HG02588 (cell line): ENCODE data around the gene IPO9.
"Not testable (repeated sequence)": the region's sequence is repeated elsewhere in the genome, so short reads cannot be mapped to it uniquely, and the experiment has no call there.

Source experiments
- ATAC-seq: cut with Tn5 transposase; IDR thresholded peaks from one replicate; pipeline ENCODE4 v1.9.1; 2021; ENCODE audit warnings: mild to moderate bottlenecking, moderate library complexity; ENCODE audit not compliant: unreplicated experiment

IPO9 gene

DNA sequence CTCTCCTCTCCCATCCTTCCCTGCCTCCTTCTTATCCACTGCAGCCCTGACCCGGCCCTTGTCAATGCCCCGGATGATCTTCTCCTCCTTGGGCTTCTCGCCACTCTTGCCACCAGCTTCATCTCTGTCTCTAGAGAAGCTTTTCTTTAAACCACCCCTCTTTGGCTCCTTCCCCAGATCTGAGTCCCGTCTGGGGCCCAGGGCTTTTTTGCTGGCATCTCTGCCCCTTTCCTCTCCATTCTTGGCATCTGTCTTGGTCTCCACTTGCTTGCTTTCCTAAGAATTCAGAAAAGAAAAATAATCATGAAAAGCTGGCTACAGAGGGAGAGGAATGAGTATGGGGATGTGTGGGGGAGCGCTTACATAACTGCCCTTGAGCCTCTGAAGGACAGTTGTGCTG lies 71.5 kb downstream of the IPO9 start:
- ATAC-seq, result no peak

GRCh38 chr1:201901036-201901435 lies 72.1 kb downstream of the IPO9 start:
- ATAC-seq, result not testable (repeated sequence)

- ATAC-seq, result no peak
These were observed 73.2 kb downstream of the IPO9 start for GRCh38 chr1:201902198-201902597.

DNA sequence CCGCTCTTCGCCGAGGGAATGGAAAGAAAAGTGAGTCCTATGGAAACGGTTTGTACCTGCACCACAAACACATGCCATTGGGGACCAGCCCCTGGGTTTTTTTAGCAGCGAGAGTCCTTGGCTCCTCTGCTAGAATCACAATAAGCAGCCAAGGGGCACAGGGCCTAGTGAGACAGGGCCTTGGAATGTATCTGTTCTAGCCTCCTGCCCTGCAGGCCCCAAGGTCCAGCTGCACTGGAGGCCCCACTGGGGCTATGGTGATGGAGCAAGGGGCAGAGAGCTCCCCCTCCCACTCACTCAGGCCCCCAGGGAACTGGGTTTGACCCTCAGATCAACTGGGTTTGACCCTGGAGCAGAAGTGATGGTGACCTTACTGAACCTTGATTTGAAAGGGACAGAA lies 74.2 kb downstream of the IPO9 start:
- no peak for ATAC-seq

GRCh38 chr1:201904579-201904978 lies 75.6 kb downstream of the IPO9 start:
- ATAC-seq, result no peak

DNA sequence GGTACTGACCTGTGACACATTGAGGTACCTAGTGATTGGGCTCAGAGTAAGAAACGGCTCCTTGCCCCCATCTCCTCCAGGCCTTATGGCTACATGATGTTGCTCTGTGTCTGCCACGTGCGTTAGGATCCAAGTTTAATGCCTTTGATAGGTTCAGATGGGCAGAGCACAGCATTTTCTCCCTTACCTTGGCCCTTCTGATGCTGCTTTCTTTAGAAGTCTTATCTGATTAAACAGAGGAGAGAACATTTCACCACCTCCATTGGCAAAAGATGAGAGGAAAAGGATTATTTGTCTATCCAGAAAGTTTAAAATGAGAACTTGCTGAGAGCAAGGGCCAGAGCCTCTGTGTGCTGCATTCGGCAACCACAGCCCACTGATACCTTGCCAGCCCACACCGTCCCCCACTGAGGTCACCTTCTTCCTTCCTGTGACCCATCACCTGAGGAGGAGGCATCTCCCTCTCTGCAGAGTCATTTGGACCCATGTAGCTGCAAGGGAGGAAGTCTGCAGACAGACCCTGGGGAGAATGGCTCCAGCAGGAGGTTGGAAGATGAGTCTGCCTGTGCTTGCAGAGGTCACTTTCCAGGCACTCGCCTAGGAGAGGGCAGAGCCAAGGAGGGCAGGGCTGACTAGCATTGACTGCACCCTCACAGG lies 76.4 kb downstream of the IPO9 start:
- ATAC-seq, result no peak

- no peak for ATAC-seq
These were observed 77.4 kb downstream of the IPO9 start for GRCh38 chr1:201906336-201906735.

DNA sequence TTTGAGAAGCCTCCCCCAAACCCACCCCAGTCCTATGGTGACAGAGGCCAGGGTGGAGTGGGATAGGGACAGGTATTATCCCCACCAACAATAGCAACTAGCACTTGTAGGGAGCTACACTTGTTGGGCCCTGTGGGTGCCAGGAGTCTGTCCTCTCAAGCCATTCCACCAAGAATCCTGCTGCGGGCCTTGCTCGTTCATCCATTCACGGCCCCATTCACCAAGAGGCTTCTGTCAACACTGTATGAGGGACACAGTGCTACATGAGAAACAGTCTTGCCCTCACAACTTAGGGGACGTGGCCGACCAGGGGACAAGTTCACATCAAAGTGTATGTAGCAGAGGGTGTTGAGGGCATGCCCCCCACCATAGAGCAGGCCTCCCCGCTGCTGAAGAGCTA lies 78.7 kb downstream of the IPO9 start:
- ATAC-seq, result no peak

DNA sequence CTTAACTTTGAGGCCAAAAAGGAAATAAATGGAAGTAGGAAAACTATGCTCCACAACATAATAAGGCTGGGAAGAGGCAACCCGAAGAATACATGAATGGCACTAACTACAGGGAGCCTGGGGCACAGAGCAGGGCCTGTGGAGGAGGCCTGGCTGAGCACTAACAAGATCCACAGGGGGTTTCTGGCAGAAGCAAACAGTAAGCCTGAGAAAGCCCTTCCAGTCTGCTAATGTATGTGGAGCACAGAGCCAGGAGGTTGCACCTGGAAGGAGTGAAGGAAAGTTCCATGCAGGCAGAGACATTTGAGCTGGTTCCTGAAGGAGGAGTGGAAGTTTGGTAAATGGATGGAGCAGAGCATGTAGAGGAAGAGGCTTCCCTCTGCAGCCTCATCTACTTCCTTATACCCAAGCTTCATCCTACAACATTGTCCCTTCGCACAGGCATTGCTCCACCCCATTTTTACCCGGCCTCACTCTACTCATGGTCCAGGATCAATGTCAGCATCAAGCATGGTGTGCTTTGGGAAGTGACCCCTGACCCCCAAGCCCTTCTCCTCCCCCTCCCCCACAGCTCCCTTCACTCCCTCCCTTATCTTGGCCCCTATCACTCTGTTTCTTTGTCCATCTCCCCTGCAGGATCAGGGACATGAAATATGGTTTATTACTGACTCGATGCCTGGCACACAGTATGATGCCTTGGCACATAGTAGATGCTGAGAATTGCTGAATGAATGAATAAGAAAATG lies 83.0 kb downstream of the IPO9 start:
- ATAC-seq, result no peak

DNA sequence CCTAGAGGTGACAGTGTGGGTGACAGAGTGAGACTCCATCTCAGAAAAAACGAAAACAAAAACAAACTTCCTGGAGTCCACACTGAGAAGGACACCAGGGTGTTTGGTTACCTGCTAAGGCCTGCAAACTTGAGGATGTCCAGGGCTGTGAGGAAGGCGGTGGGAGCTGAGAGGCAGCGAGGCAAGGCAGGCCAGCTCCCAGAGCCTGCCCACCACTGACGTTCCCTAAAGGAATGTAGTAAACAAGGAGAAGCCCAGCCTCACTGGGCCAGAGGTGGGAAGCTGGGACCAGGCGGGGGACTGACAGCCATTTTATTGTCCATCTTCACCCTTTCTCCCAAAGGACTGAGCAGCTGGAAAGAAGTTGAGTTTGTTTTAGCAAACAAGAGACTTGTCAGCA lies 83.9 kb downstream of the IPO9 start:
- ATAC-seq, result no peak

DNA sequence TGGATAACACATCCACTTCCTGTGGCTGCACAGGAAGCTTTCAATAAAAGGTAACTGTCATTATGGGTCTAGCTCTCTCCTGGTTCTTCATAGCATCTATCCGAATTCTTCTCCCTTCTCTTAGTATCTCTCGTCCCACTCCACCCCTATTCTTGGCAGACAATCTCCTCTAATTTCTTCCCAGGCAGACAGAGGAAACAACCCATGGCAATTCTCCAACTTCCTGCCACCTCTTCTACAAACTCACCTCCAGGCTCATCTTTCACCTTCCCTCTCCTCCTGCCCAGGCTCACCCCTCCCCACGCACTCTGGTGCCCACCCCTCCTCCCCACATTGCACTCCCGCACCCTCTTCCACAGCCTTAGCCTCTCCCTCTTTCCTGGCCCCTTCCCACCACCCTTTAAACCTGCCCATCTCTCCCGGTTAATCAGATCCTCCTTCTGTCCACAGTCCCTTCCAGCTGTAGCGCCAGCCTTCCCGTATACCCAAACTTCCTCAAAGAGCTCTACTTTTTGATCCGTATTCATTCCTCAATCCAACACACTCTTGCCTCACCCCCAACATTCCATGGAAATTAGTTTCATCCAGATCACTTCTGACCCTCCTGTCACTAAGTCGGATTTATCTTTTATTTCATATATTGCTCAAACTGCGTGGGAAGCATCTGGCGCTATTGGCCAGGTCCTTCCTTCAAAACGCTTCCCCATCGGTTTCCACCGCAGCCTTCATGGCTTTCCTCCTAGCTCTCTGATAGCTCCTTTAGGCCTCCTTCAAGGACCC lies 85.7 kb downstream of the IPO9 start:
- ATAC-seq, result no peak

DNA sequence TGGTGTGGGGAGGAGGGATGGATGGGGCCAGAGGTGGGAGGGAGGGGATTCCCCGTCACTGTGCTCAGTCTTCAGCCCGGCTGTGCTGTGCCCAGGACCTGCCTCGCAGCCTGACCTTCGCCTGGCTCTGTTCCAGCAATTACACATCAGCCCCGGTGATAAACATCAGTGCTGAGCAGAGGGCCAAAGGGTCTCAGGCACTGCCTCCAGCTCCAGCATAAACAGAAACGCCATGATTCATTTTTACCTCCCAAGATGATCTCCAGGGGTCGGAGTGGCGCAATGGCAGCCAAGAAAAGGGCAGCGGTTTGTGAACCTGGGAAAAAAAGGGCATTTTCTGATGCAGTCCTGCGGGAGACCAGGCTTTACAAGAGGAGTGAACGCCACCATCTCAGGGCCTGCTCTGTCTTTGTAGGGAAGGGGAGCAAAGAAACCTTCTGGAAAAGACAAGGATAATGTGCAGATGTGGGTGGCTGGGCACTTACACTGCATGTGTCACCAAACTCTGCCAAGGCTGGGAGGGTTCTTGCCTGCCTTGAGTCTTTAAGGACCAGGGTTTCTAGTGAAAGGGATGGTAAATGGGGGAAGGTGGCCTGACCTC lies 87.8 kb downstream of the IPO9 start:
- no peak for ATAC-seq

GRCh38 chr1:201917362-201918033 lies 88.5 kb downstream of the IPO9 start:
- no peak for ATAC-seq

- ATAC-seq, result no peak
These were observed 89.4 kb downstream of the IPO9 start for GRCh38 chr1:201918343-201918742.

DNA sequence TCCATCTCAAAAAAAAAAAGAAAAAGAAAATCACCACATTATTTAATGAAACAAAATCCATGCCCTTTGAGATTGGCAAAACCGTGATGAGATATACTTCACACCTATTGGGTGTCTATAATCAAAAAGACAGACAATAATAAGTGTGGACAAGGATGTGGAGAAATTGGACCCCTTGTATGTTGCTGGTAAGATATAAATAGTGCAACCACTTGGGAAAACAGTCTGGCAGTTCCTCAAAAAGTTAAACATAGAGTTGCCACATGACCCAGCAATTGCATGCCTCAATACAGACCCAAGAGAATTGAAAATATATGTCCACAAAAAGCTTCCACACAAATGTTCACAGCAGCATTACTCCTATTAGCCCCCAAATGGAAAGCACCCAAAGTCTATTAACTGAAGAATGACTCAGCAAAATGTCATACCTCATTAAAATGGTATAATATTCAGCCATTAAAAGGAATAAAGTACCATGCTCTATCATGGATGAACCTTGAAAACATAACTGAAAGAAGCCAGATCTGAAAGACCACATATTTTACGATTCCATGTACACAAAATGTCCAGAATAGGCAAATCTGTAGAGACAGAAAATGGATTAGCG lies 93.1 kb downstream of the IPO9 start:
- no peak for ATAC-seq

DNA sequence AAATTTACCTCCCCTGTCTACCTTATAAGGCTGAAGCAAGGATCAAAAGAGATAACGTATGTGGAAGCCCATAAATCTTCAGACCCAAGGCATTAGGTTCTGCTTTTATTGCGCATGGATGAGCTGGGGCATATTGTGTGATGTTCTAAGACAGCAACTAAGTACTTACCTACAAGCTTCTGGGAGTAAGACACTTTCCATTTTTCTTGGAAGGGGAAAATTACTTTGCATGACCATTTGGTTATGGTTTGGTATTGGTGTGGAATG lies 96.3 kb downstream of the IPO9 start:
- no peak for ATAC-seq

- ATAC-seq, result no peak
These were observed 97.2 kb downstream of the IPO9 start for GRCh38 chr1:201925981-201926645.

- ATAC-seq, result no peak
These were observed 99.3 kb downstream of the IPO9 start for GRCh38 chr1:201928266-201928665.

- no peak for ATAC-seq
These were observed 101.2 kb downstream of the IPO9 start for GRCh38 chr1:201930137-201930536.

DNA sequence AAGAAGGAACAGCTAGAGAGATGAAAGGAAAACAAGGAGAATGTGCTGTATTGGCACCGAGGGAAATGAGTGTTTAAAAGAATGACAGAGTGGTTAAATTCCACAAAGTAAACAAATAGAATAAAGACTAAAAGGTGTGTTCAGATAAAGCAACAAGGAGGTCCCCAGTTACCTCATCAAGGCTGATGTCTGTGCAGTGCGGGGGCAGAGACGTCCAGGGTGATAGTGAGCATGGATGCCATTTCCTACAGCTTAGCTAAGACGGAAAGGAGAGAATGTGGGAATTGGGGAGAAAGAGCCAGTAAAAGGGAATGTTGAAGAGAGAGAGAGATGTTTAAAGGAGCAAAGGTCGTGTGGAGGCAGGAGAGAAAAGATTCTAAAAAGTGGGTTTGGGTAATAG lies 101.8 kb downstream of the IPO9 start:
- ATAC-seq, result no peak
